GM12878 (cell line): ENCODE measurements around the gene SLC37A1. TPM values are rescaled to one million over a fixed set of nuclear protein-coding genes. Genes with fewer than 3 reads are reported as not detected.

ENCODE experiments used
- ATAC-seq: fragments of 200-7000 bp; cut with Tn5 transposase; 3 replicates; pipeline ENCODE4 v1.9.1; 2020; ENCODE audit warnings: mild to moderate bottlenecking, moderate library complexity
- BruUV-seq: library from RNA; stranded (reverse); fragments of 400-500 nt; replicated peaks from 2 replicates; lab custom pipeline; 2021; lab: Mats Ljungman, UMichigan
- CTCF ChIA-PET: fragments of 300-600 bp; sonication (Branson Sonifier 250); formaldehyde crosslinking; extraction: SDS; loops from one replicate; lab custom pipeline; 2021; ENCODE audit warnings: inconsistent platforms; lab: Yijun Ruan, JAX
- POLR2A ChIA-PET: fragments of 350-600 bp; formaldehyde crosslinking; extraction: SDS; loops from one replicate; lab custom pipeline; 2021; ENCODE audit warnings: inconsistent platforms; lab: Charles Lee
- RAD21 ChIA-PET: fragments of 300-600 bp; sonication (Branson Sonifier 250); formaldehyde crosslinking; loops from one replicate; lab custom pipeline; 2023; ENCODE audit warnings: antibody characterized with exemption; ENCODE audit not compliant: unreplicated experiment; lab: Charles Lee
- SMC1A ChIA-PET: fragments of 300-600 bp; sonication (Branson Sonifier 250); formaldehyde crosslinking; loops from one replicate; lab custom pipeline; 2023; ENCODE audit not compliant: unreplicated experiment, uncharacterized antibody; lab: Charles Lee
- DNase-seq: peaks from one replicate; pipeline ENCODE4 v3.0.0-alpha.2; 2011; ENCODE audit warnings: low read depth, low spot score
- FAIRE-seq: peaks from 3 replicates; lab custom pipeline; 2011; peaks lifted over from hg19 to GRCh38; lab: Jason Lieb, UNC
- H2AFZ ChIP-seq: 2 replicates; pipeline ENCODE4 v1.6.0; 2011; ENCODE audit warnings: low read depth, low read length, control low read depth; ENCODE audit not compliant: control insufficient read depth
- H3K27ac ChIP-seq: 2 replicates; pipeline ENCODE4 v1.5.1; 2011; ENCODE audit warnings: control low read depth; ENCODE audit not compliant: control insufficient read depth, insufficient read depth
- H3K27me3 ChIP-seq, 2 experiments: replicated peaks in 1 of 2; 2 replicates each; pipeline versions ENCODE4 v1.6.0 to v1.6.1; 2011; ENCODE audit warnings: low read length in 1 of 2; ENCODE audit not compliant: control insufficient read depth in 2 of 2, insufficient read depth in 2 of 2
- H3K36me3 ChIP-seq, 2 experiments: 2 replicates each; pipeline ENCODE4 v1.5.1; 2011; ENCODE audit warnings: low read length in 1 of 2; ENCODE audit not compliant: control insufficient read depth in 2 of 2, insufficient read depth in 2 of 2
- H3K4me1 ChIP-seq: 2 replicates; pipeline ENCODE4 v1.6.1; 2011; ENCODE audit warnings: mild to moderate bottlenecking, low read length, moderate library complexity, mixed read lengths; ENCODE audit not compliant: control insufficient read depth, insufficient read depth
- H3K4me2 ChIP-seq: 2 replicates; pipeline ENCODE4 v1.6.0; 2011; ENCODE audit warnings: control low read depth; ENCODE audit not compliant: control insufficient read depth, insufficient read depth
- H3K4me3 ChIP-seq: fragments of 200-600 bp; sonication (generic); 2 replicates; pipeline ENCODE4 v1.5.1; 2016
- H3K79me2 ChIP-seq: 2 replicates; pipeline ENCODE4 v1.6.0; 2011; ENCODE audit warnings: low read length; ENCODE audit not compliant: control insufficient read depth, insufficient read depth
- H3K9ac ChIP-seq: 2 replicates; pipeline ENCODE4 v1.8.0; 2011; ENCODE audit warnings: low read length, control low read depth, mixed read lengths; ENCODE audit not compliant: control insufficient read depth, insufficient read depth
- H3K9me3 ChIP-seq: replicated peaks from 3 replicates; pipeline ENCODE4 v1.5.1; 2011; ENCODE audit warnings: mild to moderate bottlenecking, low read length; ENCODE audit not compliant: control insufficient read depth, insufficient read depth
- H4K20me1 ChIP-seq: 2 replicates; pipeline ENCODE4 v1.6.0; 2011; ENCODE audit not compliant: control insufficient read depth, insufficient read depth
- ATF3 ChIP-seq: IDR thresholded peaks from 2 replicates; pipeline ENCODE4 v1.6.1; 2011; ENCODE audit warnings: low read depth, mild to moderate bottlenecking, low read length, moderate library complexity, borderline replicate concordance; ENCODE audit errors: extremely low read depth
- KDM1A ChIP-seq: fragments of 200-600 bp; sonication (generic); IDR thresholded peaks from 2 replicates; pipeline ENCODE4 v1.6.1; 2016; ENCODE audit warnings: borderline replicate concordance
- RCOR1 ChIP-seq: conservative IDR thresholded peaks from 2 replicates; pipeline ENCODE4 v1.6.1; 2012; ENCODE audit warnings: low read depth, low read length, improper control_type of control experiment
- REST ChIP-seq: IDR thresholded peaks from 2 replicates; pipeline ENCODE4 v1.6.1; 2012; ENCODE audit warnings: mild to moderate bottlenecking, low read depth, low read length
- RUNX3 ChIP-seq: IDR thresholded peaks from 2 replicates; pipeline ENCODE4 v1.6.1; 2012; ENCODE audit warnings: low read length, inconsistent platforms
- TAF1 ChIP-seq: IDR thresholded peaks from 2 replicates; pipeline ENCODE4 v1.6.1; 2011; ENCODE audit warnings: mild to moderate bottlenecking, low read depth, low read length, borderline replicate concordance
- TCF3 ChIP-seq: IDR thresholded peaks from 2 replicates; pipeline ENCODE4 v1.6.1; 2012; ENCODE audit warnings: low read depth, mild to moderate bottlenecking, low read length, borderline replicate concordance; ENCODE audit not compliant: insufficient read depth
- ZNF274 ChIP-seq: IDR thresholded peaks from one replicate; pipeline ENCODE4 v1.8.0; 2011; ENCODE audit not compliant: insufficient read length, insufficient read depth
- ZSCAN29 ChIP-seq: fragments of 450-650 bp; IDR thresholded peaks from 2 replicates; pipeline ENCODE4 v1.6.1; 2017; ENCODE audit warnings: mild to moderate bottlenecking, moderate library complexity
- WGBS: methylation state at CpG from one replicate; pipeline ENCODE4 v1.1.6; 2016; ENCODE audit warnings: low lambda C conversion rate; ENCODE audit not compliant: insufficient replicate concordance, insufficient coverage; ENCODE audit errors: missing lambda C conversion rate; 5-methylcytosine and 5-hydroxymethylcytosine counted together
- in situ Hi-C: fragments of 300-500 bp; cut with MboI; formaldehyde crosslinking; loops from 9 replicates; pipeline ENCODE4 v1.14.3; 2018; ENCODE audit warnings: mixed read lengths
- intact Hi-C: fragments of 100-400 bp; cut with micrococcal nuclease; formaldehyde crosslinking; loops from one replicate; pipeline ENCODE4 v1.14.2; 2022; ENCODE audit not compliant: unreplicated experiment
- polyA plus RNA-seq, 11 experiments: library from polyadenylated mRNA; depleted of rRNA in 4 of 11; unstranded in 6 of 11; stranded (reverse) in 5 of 11; fragments of >200 nt; fragmentation: Nextera tagmentation in 4 of 11; fragmentation: Illumina TruSeq in 1 of 11; extraction: Ambion mirVana in 4 of 11; extraction: Trizol in 1 of 11; gene quantifications; 1 replicate in 1 of 11; 2 replicates in 10 of 11; pipeline versions ENCODE4 v1.2.1 to v1.2.3, GENCODE V29; 2011 to 2016; ENCODE audit warnings: inconsistent platforms in 2 of 11, missing spikeins in 2 of 11, low read depth in 1 of 11
- total RNA-seq, 4 experiments: library from RNA; depleted of rRNA in 3 of 4; stranded (reverse); fragments of >200 nt in 3 of 4; fragmentation: Illumina TruSeq in 1 of 4; extraction: Trizol in 1 of 4; gene quantifications; 2 replicates each; pipeline versions ENCODE4 v1.2.1 to v1.2.3, GENCODE V29; 2013 to 2021

SLC37A1 gene
- total and polyA plus RNA-seq, 10 of the 15 experiments (the other 5 are each of a cell fraction or from before 2014, with no cell fraction given): 1.1 to 35.5 (median 24.4) TPM

- TF ChIP-seq ATF3: no peak
- no peak for TF ChIP-seq TCF3
- TF ChIP-seq, all 136 proteins: peak for 0
Measured at GRCh38 chr21:42613756-42614155, 100.1 kb downstream of the SLC37A1 start (continued).

GRCh38 chr21:42614396-42614795 lies 100.7 kb downstream of the SLC37A1 start:
- H3K9me3 ChIP-seq: peaks cover 5% of the 10 kb centered on the region; the same call in 2 of the 3 replicates
- H3K36me3 ChIP-seq: no peaks in the 10 kb centered on the region
- H3K4me1 ChIP-seq: no peaks in the 10 kb centered on the region
- ChIA-PET RAD21 (no interaction called here), CTCF (no interaction called here), POLR2A (no interaction called here), SMC1A (no interaction called here)
- 27% methylated on average over 9 of the region's 9 CpGs for WGBS
- in situ Hi-C loops: no loop called here
- no peaks in the 10 kb centered on the region for H4K20me1 ChIP-seq
- no peak overlapping the region for H3K4me2 ChIP-seq
- no TSS peak for BruUV-seq
- intact Hi-C loops: no loop called here
- no peaks in the 10 kb centered on the region for H3K79me2 ChIP-seq
- no peak overlapping the region for H3K27ac ChIP-seq
- H3K9ac ChIP-seq: no peak overlapping the region
- no peak for DNase-seq
- TF ChIP-seq RUNX3 (0 out of 2 replicates have a peak, but pooled peaks have one; percentile 18), RCOR1 (no peak)
- no peak for FAIRE-seq
- ATAC-seq: no peak; the same call in 2 of the 3 replicates
- H3K4me3 ChIP-seq: no peak overlapping the region
- H2AFZ ChIP-seq: no peak overlapping the region
- H3K27me3 ChIP-seq: no peaks in the 10 kb centered on the region; a peak in 1 of 4 replicates

- Histone ChIP-seq H3K4me2 (no peak overlapping the region), H3K27me3 (no peaks in the 10 kb centered on the region; a peak in 1 of 4 replicates), H3K4me3 (no peak overlapping the region), H3K27ac (no peak overlapping the region), H3K9ac (no peak overlapping the region), H2AFZ (no peak overlapping the region), H3K4me1 (no peaks in the 10 kb centered on the region), H3K36me3 (no peaks in the 10 kb centered on the region), H3K9me3 (peaks cover under 1% of the 10 kb centered on the region; the same call in 1 of the 3 replicates), H4K20me1 (no peaks in the 10 kb centered on the region), H3K79me2 (no peaks in the 10 kb centered on the region)
- BruUV-seq: no TSS peak
- 25% methylated on average over 12 of the region's 14 CpGs for WGBS
- peak; percentile 84 for FAIRE-seq
- no peak for DNase-seq
- ChIA-PET CTCF (no interaction called here), SMC1A (no interaction called here), POLR2A (no interaction called here), RAD21 (no interaction called here)
- ATAC-seq: peak; percentile 79
- intact Hi-C loops (no loop called here), in situ Hi-C loops (no loop called here)
- TF ChIP-seq KDM1A: no peak
- no peak for TF ChIP-seq REST
- no peak for TF ChIP-seq ZNF274
- no peak for TF ChIP-seq ZSCAN29
- no peak for TF ChIP-seq TAF1
Measured at GRCh38 chr21:42614811-42615351, 101.2 kb downstream of the SLC37A1 start.
